DMS 273 treated with DMSO at 0.1 percent for 48 hours (cell line): ENCODE data around the gene HSPH1.
"Not testable (repeated sequence)": the region's sequence is repeated elsewhere in the genome, so short reads cannot be mapped to it uniquely, and the experiment has no call there.

Experiments
- DNase-seq: peaks from one replicate; lab custom pipeline; 2025; lab: John Stamatoyannopoulos, UW

HSPH1 gene

GRCh38 chr13:31131470-31131961 is 30.2 kb downstream of the HSPH1 start:
- no peak for DNase-seq

DNA sequence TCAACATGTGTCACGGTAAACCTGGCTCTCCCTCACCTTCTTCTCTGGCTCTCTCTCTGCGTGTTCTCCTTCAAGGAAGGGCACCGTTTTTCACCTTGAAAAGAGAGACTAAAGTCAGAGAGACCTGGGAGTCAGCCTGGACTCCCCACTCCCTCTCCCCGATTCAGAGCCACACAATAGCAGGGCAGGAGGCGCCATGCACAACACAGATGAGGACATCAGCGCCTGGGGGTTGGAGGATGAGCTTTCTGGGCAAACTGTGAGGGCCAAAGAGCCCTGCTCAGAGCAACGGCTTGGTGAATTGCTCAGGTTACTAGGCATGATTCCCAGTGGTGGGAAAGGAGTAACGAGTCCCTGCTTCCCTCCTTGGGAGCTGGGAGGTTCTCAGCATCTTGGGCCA is 32.3 kb downstream of the HSPH1 start:
- no peak for DNase-seq

GRCh38 chr13:31124204-31124603 is 37.5 kb downstream of the HSPH1 start:
- DNase-seq: no peak

DNA sequence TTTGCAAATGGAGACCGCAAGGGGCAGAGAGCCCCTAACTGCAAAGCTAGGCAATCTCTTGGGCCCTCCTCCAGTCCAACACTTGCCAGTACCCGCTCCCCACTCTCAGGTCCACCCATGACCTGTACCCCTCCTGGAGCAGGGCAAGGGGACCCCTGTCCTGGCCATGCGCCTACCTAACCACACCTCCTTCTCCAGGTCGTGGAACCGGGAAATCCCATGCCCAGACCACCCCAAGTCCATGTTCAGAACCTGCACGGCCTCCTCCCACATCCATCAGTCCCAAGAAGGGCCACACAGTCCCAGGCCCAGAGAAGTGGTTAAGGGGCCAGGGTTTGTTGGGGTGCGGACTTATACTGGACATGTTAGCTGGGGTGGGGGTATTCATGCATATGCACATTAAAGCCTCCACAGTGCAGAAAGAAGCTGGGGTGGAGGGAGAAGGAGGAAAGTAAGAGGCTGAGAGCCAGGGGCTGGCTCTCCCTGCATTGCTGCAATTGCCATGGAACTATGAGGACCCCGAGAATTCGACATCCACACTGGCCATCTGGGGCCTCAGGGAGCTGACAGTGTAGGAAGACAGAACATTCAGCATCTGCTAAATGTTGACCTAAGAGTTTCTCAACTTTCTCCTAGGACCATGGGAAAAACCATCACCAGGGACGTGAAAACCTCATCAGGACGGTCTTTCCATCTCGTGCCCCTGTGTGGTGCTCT is 39.0 kb downstream of the HSPH1 start:
- DNase-seq: no peak

GRCh38 chr13:31122143-31122542 is 39.6 kb downstream of the HSPH1 start:
- DNase-seq: no peak

GRCh38 chr13:31121379-31122140 is 40.1 kb downstream of the HSPH1 start:
- no peak for DNase-seq

DNA sequence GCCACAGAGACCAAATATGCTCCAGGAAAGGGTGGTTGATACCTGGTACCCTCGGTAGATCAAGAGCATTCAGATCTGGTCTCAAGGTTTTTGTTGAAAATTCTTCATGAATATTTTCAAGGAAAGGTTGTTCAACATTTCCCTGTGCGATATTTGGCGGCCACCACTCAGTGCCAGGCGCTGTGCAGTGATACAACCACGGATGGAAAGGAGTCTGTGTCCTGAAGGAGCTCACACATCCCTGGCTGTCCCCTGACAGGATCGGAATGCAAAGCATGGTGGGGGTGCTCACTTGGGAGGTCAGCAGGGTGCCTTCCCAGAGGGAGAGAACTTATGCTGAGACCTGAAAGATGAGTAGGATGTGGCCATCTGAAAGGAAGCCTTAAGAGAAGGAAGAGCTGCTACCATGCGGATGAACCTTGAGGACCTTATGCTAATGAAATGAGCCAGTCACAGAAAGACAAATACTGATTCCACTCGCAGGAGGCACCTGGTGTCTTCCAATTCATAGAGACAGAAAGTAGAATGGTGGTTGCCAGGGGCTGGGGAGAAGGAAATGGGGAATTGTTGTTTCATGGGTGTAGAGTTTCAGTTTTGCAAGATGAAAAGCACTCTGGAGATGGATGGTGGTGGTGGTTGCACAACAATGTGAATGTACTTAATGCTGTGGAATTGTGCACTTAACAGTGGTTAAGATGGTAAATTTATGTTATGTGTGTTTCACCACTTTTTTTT is 41.6 kb downstream of the HSPH1 start:
- DNase-seq: no peak

DNA sequence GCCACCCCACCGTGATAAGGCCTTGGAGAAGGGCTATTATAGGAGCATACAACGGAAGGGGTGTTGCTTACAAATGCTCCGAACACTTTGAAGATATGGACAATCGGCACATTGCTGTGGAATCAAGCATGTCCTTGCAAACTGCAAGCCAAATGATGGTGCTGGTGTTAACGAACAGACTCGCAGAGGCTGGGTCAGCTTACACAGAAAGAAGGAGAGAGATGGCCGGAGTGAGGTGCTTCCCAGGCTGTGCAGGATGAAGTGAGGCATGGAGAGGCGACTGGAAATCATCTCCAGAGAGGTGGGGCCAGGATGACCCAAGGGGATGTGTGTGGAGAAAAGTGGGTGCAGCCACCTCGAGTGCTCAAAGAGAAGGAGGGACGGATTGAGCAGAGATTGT is 42.2 kb downstream of the HSPH1 start:
- no peak for DNase-seq

- DNase-seq: no peak
Observed at GRCh38 chr13:31116224-31116623, 45.5 kb downstream of the HSPH1 start.

DNA sequence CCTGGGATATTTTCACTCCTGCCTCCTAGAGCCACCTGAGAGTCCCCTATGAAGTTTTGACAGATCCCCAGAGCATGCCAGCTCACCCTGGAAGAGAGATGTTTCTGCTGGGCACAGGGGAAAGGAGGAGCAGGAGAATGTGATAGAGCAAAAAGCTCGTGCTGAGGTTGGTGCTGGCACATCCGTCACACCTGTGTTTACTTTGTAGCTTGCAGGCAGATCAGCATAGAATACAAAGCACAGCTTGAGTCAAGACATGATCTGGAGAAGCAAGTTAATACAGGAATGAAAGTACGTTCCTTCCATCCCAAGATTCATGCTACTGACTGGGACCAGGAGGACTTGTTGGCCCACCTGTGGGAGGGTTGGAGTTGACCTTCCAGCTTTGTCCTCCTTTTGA is 46.1 kb downstream of the HSPH1 start:
- no peak for DNase-seq

- no peak for DNase-seq
Observed at GRCh38 chr13:31114641-31115040, 47.1 kb downstream of the HSPH1 start.

- no peak for DNase-seq
Observed at GRCh38 chr13:31111136-31111535, 50.6 kb downstream of the HSPH1 start.

- no peak for DNase-seq
Observed at GRCh38 chr13:31110617-31111016, 51.1 kb downstream of the HSPH1 start.

GRCh38 chr13:31110169-31110568 is 51.5 kb downstream of the HSPH1 start:
- DNase-seq: no peak

GRCh38 chr13:31107109-31107508 is 54.6 kb downstream of the HSPH1 start:
- DNase-seq: no peak

DNA sequence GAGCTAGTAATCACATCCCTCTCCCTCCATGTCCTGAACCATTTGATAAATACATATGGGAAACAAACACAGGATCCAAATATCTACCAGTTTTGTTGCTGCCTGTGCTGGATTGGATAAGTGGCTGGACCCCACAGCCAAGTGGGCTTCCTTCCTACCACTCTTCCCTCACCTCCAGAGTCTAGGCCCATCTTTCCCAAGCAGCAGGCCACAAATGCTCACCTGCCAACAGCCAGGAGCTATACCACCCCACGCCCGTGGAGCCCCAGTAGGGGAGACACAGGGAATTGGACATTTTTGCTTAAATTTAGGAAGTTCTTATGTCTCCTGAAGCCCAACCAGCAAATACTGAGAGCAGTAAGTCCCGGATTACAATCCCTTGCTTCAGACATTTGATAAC is 55.8 kb downstream of the HSPH1 start:
- no peak for DNase-seq

- DNase-seq: no peak
Observed at GRCh38 chr13:31105020-31105795, 56.5 kb downstream of the HSPH1 start.

DNA sequence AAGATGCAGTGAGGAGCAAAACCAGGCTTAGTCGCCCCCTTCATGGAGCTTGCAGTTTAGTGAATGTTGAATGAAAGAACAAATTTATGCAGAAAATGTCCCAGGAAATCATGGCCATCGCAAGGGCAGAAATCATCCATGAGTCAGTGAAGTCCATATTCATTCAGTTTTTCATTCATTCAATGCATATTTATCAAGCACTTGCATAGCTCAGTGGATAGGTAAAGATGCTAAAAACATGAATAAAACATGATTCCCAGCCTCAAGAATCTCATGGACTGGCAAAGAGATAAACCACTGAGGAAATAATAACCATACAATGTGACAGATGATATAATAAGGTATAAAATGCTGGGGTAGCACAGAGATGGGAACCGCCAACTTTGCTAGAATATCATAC is 58.8 kb downstream of the HSPH1 start:
- DNase-seq: no peak

DNA sequence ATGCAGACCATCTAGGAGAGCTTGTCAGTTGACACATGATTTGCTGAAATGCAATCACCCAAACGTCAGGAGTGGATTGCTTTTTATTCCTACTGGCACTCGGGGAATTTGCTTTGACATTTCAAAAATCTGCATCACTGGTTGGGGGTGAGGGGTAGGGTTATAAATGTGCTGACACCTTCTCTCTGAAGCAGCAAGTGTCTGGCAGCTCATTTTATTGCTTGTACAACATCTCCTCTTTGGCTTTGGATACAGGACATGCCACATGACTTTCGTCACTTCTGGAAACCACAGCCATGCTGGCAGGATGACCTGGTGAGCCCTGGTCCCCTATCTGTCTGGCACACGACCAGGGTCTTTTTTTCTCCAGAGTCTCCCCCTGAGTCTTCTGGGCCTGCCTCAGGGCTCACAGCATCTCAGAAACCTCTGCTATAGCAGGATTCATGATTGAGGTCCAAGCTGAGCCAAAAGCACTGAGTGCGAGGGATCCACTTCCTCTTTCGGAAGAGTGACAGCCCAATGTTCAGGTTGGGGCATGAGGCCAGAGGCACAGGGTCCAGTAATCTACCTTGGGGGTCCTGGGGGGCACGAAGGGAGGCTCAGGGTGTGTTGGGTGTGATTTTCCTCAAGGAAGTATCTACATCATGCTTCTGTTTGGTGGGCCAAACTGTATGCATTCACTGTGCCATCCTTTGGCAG is 60.1 kb downstream of the HSPH1 start:
- no peak for DNase-seq

DNA sequence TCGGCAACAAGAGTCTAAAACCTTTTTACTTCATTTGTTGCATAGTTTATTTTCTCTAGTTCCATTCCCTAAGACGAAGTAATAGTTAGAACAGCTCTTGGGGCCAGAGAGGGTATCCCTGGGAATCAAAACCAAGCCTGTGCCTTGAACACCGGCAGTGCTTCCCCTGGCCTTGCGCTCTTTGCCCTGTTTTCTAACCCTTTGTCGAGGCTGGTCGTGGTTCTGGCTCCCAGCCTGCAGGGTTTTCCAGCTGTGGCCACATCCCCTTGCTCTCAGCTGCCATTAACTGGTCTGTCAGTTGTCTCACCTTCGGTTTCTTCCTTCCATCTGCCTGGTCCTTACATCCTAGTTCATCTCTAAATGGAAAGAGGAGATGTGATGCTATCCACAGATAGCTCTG is 61.0 kb downstream of the HSPH1 start:
- DNase-seq: no peak

GRCh38 chr13:31097911-31098434 is 63.7 kb downstream of the HSPH1 start:
- not testable (repeated sequence) for DNase-seq
